Activated gamma-delta T cell treated with Interleukin-2 at 50 U/mL for 16 hours (primary cell): Measurements from ENCODE around the gene LENG8.

Experiments used
- DNase-seq: peaks from one replicate; pipeline ENCODE4 v3.0.0-alpha.2; 2020

LENG8 gene

GRCh38 chr19:54448774-54449700 is at the start of gene LENG8:
LENG8 (plus strand) TSS chr19:54449199; CDS start chr19:54451345, 2,146 bp downstream.
- DNase-seq: peak; percentile 97

DNA sequence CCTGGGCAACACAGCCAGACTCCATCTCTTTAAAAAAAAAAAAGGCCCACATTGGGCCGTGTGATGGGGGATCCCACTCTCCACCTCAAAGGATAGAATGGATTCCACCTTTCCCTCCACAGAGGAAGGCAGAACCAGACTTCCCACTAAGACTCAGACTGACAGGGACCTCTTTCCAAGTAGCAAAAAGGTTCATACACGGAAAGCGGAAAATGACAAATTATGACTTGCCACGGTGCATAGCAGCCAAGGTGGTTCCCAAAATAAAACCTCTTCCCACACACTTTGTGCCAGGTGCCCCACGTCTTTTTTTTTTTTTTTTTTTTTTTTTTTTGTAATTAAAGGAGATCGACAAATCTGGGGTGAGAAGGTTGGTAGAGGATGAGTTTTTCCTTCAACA is 48.1 kb upstream of the LENG8 start:
- no peak for DNase-seq

DNA sequence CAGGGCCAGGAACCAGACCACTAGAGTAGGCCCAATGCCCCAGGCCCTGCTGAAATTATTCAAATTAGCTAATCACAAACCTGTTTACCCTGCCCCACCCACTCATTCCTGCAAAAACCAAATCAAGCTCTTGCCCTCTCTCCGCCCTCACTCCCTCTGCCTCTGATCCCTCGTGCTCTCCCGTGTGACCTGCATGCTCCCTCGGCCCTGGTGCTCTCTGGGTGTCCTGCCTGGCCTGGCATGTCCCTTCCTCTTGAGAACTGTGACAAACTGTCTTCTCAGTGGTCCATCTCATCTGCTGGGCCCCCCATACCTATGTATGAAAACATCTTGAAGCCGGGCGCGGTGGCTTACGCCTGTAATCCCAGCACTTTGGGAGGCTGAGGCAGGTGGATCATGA is 45.9 kb upstream of the LENG8 start:
- DNase-seq: no peak

GRCh38 chr19:54405628-54406027 is 43.4 kb upstream of the LENG8 start:
- DNase-seq: no peak

DNA sequence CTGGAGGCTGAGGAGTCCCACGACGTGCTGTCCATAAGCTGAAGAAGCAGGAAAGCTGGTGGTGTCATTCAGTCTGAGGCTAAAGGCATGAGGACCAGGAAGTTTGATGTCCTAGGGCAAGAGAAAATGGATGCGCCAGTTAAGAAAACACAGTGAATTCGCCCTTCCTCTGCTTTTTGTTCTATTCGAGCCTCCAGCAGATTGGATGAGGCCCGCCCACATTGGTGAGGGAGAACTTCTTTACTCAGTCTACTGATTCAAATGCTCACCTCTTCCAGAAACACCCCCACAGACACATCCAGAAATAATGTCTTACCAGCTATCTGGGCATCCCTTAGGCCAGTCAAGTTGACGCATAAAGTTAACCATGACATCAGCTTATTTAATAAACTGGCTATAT is 41.2 kb upstream of the LENG8 start:
- DNase-seq: no peak

DNA sequence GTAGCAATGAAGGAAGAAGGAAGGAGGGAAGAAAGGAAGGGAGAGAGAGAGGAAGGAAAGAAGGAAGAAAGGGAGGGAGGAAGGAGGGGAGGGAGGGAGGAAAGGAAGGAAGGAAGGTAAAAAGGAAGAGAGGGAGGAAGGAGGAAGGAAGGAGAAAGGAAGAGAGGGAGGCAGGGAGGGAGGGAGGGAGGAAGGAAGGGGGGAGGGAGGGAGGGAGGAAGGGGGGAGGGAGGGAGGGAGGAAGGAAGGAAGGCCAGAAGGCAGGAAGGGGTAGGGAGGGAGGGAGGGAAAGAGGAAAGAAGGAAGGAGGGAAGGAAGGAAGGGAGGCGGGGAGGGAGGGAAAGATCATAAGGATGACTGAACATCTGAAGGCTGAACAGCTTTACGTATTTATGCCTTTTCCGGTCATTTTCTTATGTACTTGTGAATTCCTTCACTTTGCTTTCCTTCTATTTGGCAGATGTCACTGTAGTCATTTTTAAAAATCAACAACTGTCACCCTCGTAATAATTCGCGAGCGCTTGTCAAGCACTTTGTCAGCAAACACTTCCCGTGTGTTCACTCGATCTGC is 40.5 kb upstream of the LENG8 start:
- no peak for DNase-seq

DNA sequence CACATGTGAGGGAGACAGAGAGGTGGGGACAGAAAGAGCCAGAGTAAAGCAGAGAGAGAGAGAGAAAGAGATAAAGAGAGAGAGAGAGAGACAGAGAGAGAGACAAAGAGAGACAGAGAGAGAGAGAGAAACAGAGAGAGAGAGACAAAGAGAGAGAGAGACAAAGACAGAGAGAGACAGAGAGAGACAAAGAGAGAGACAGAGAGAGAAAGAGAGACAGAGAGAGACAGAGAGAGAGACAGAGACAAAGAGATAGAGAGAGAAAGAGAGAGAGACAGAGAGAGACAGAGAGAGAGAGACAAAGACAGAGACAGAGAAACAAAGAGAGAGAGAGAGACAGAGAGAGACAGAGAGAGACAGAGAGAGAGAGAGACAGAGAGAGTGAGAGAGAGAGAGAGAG is 38.0 kb upstream of the LENG8 start:
- DNase-seq: no peak

- DNase-seq: no peak
These were observed 36.1 kb upstream of the LENG8 start for GRCh38 chr19:54412877-54413276.

DNA sequence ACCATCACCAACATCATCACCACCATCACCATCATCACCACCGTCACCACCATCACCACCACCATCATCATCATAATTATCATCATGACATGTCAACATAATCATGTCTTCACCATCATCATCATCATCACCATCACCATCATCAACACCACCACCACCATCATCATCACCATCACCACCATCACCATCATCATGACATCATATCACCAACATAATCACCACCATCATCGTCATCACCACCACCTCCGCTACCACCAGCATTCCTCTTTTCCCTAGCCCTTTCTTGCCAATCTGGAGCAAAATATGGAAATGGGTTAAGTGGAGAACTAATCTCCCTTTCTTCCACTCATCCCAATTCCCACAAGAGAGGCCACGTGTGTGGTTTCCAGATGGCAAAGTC is 34.8 kb upstream of the LENG8 start:
- DNase-seq: no peak

DNA sequence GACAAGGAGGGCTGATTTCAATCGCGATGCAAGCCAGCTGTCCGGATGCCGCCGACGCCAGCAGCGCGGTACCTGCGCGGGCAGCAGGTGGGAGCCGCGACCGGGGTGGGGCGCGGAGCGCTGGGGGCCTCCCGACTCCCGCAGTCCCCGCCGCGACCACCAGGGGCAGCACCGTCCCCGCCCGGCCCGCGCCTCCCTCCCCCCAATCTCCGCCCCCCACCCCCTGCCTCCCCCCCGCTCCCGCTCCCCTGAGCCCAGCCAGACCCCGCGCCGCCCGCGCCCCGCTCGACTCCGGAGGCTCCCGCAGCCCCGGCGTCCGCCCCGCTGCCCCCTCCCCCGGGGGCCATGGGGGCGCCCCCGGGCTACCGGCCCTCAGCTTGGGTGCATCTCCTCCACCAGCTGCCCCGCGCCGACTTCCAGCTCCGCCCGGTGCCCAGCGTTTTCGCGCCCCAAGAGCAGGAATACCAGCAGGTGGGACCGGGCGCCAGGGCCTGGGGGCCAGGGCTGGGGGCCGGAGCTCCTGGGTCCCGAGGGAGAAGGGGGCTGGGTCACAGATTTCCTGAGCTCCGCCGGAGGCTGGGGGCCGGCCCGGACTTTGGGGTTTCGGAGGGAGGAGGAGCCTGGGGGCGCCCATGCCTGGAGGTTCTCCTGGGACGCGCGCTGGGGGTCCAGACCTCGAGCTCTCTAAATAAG is 33.6 kb upstream of the LENG8 start, which contains the start of gene TTYH1:
TTYH1 (plus strand) TSS at position 257 of the 693 bp plus-strand sequence; CDS start at position 346, 89 bp downstream.
- DNase-seq: peak; percentile 20

DNA sequence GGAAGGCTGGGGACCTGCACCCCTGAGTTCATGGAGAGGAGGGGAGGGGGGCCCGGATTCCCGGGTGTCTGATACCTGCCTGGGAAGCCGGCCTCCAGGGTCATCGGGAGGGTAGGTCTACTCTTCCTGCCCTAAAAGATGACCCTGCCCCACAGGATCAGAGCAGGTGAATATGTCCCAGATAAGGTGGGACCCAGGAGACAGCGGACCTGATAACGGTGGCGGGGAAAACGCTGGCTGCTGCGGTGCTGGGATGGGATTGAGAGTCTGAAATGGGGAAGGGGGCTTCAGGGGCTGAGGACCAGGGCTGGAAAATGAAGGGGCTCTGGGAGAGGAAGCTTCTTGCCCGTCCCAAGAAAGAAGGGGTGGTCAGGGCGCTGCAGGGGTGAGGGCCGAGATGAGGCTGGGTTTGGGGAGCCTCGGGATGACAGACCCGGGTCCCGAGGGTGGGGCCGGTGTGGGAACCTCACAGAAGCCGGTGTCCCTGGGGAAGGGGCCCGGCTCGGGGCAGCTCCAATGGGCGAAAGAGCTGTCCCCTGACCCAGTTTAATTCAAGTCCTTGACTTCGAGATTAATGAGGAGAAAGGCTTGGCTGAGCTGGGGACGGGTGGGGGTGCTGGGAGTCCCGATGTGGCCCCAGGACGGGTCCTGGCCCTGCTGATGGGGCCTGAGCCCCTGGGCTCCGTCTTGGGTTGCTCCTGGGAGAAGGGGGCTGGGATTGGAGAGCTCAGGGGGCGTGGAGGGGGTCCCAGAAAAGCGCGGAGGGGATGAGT is 32.9 kb upstream of the LENG8 start:
- DNase-seq: no peak

GRCh38 chr19:54416695-54417491 is 32.1 kb upstream of the LENG8 start:
- DNase-seq: no peak

- no peak for DNase-seq
These were observed 30.7 kb upstream of the LENG8 start for GRCh38 chr19:54418030-54418929.

GRCh38 chr19:54418930-54419800 is 29.8 kb upstream of the LENG8 start:
- DNase-seq: no peak

- DNase-seq: no peak
These were observed 29.0 kb upstream of the LENG8 start for GRCh38 chr19:54420068-54420382.

- DNase-seq: no peak
These were observed 28.4 kb upstream of the LENG8 start for GRCh38 chr19:54420383-54421168.

DNA sequence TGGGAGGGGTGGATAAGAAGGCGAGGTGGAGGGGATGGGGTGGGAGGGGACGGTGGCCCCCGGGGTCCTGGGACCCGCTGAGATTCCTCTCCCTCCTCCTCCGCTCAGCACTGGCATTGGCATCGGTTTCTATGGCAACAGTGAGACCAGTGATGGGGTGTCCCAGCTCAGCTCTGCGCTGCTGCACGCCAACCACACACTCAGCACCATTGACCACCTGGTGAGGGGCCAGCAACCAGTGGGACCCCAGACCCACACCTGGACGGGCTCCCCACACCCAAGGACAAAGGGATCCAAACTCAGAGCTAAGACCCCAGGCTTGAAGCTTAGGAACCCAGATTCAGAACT is 27.9 kb upstream of the LENG8 start:
- no peak for DNase-seq

GRCh38 chr19:54421521-54421920 is 27.5 kb upstream of the LENG8 start:
- no peak for DNase-seq

- DNase-seq: no peak
These were observed 26.9 kb upstream of the LENG8 start for GRCh38 chr19:54422136-54422535.
